HG03060 (cell line): ENCODE measurements around the gene C1R.

Experiments
- ATAC-seq: cut with Tn5 transposase; IDR thresholded peaks from one replicate; pipeline ENCODE4 v1.9.1; 2021; ENCODE audit warnings: low read depth, moderate number of reproducible peaks; ENCODE audit not compliant: unreplicated experiment

C1R gene

DNA sequence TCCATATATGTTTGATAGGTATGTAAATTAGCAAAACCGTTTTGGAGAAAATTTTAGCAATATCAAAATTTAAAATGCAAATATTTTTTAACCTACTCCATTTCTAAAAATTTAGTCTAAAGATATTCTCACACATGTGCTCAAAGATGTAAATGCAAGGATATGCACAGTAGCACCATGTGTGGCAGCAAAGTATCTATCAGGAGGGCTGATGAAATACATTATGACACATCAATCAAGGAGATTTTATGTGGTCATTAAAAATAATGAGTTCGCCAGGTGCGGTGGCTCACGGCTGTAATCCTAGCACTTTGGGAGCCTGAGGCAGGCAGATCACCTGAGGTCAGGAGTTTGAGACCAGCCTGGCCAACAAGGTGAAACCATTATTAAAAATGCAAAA, 8.0 kb upstream of the C1R start:
- no peak for ATAC-seq

DNA sequence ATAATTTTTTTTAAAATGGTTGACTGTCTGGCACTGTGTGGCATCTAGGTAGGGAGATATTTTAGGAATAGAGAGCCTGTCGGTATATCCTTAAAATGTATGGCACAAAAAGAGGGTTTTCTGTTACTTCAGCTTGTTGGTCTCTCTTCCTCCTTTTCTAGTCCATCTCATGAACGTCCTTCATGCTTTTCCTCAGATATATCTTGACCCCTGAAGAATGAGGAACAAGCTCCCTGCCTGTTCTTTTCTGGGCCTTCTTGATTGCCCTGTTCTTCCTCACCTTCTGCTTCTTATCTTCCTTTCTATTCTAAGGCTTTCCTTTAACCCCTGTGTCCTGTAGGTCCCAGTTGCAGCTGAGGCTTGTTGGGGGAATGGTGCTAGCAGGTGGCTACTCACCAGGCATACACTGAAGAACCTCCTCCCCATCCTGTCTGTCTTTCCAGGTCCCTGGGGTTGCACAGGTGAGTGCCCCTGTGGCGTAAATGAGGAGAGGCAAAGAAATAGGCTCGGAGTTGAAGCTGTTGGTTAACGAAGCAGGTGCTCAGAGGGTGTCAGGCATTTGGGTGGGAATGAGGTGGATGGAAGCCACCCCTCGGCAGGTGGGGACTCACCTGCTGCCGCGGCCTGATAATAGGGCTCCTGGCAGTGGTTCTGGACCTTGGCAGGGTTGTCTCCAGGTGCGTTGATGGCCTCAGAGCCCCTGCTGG, 7.2 kb upstream of the C1R start:
- ATAC-seq = no peak

GRCh38 chr12:7096979-7097378, 4.7 kb upstream of the C1R start:
- no peak for ATAC-seq

DNA sequence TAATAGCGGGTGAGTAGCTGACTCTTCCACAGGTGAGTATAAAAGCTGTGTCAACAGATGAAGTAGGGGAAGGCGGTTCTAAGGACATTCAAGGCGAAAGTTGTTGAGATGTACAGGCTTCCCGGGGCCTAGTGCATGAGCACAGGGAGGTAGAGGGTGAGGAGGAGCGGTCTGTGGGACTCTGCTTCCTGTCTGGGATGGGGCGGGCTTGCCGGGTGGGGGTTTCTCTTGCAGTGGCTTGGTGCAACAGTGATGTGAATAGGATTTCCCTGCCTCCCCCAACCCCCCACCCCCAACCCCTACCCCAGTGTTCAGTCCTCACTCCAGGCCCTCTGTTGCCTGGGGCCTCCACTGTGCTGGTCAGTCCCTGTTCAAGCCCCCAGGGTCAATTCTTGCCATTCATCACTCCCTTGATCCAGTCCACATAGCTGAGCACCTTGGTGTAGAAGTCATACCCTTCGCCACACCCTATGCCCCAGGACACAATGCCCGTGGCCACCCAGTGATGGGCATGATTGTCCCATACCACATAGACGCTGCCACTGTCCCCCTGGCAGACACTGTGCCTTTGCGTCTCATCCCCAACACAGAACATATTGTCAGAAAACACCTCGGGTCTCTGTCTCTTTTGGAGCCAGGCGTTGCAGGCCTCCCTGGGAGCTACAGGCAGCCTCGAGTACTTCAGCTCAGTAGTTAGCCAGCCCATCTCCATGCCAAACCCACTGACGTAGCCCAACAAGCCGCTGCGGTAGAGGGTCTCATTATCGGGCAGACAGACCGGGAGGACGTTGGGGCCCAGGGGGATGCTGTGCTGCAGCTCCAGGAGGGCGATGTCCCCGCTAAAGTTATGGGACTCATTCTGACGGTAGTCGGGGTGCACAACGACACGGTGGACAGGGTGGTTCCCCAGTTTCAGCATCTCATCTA, 4.0 kb upstream of the C1R start:
- ATAC-seq = no peak

- no peak for ATAC-seq
Measured at GRCh38 chr12:7093892-7094291, 1.6 kb upstream of the C1R start.

DNA sequence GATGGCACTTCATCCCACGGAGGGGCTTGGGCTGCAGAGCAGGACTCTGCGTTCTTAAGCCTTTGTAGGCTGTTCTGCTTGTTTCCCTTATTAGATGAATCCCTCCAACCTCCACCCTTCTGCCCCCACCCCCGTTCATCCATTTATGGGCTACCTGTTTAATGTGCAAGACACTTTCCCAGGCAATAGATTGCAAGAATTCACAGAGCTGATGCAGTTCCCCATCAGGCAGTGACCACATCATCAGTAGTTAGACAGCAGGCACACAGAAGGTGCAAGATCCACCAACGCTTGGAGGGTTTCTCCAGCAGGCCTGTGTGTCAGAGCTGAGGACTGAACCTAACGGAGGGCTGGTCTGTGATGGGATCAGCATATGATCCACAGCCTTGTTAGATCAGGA, 1.2 kb upstream of the C1R start:
- no peak for ATAC-seq

DNA sequence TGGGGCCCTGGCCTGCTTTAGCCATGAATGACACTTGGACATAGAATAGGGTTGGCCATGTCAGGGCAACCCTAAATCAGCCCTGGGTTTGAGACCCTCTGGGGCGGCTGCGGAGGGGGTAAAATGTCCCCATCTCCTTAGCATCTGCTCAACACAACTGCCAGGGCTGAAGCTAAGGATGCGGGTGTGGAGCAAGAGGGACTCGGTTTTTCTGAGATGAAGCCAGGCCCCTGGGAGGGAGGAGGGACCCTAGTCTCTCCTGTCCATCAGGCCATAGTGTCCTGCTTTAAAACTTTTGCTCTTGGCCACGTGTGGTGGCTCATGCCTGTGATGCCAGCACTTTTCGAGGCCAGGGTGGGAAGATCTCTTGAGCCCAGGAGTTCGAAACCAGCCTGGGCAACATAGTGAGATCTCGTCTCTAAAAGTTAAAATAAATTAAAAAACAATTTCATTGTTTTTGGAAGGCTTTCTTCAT, 778 bp upstream of the C1R start:
- ATAC-seq = no peak

- ATAC-seq = no peak
Measured at GRCh38 chr12:7091660-7092228, 501 bp downstream of the C1R start.

DNA sequence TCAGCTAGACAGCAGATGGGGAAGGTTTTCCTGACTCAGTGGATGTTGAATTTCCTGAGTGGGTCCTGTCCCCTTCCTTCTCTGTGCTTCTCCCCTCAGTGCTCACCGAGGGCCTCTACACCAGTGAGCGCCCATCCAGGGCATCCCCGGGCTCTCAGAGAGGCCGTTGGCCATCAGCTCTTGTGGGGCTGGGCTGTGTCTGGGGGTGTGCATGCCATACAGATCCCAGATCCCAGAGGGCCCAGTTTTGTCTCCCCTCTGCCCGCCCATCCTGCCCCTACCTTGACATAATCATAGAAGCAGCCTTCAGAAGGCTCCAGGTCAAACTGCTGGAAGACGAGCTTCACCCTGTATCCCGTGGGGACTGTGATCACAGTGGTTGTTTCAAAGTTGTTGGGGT, 1.1 kb downstream of the C1R start:
- no peak for ATAC-seq

GRCh38 chr12:7090222-7090998, 1.8 kb downstream of the C1R start:
- ATAC-seq = no peak

GRCh38 chr12:7089196-7089871, 2.9 kb downstream of the C1R start:
- ATAC-seq = no peak

- ATAC-seq = no peak
Measured at GRCh38 chr12:7083125-7083524, 9.1 kb downstream of the C1R start.

DNA sequence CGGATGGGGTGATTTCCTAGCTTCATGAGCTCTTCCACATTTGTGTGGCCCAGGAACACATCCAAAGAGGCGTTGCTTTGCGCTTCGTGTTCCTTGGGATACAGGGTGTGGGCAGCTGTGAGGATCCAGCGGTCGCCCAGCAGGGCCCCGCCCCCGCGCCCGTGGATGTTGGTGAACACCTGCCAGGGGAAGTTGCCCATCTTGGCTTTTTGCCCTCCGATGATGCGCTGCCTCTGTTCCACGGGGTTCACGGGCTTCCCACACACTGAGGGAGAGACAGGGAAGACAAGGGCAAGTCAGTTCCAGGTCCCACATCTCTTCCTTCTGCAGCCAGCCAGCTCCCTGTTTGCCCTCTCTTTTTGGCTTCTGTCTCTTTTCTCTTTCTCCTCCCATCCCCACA, 11.2 kb downstream of the C1R start:
- ATAC-seq = no peak

GRCh38 chr12:7079826-7080125, 12.5 kb downstream of the C1R start:
- no peak for ATAC-seq

DNA sequence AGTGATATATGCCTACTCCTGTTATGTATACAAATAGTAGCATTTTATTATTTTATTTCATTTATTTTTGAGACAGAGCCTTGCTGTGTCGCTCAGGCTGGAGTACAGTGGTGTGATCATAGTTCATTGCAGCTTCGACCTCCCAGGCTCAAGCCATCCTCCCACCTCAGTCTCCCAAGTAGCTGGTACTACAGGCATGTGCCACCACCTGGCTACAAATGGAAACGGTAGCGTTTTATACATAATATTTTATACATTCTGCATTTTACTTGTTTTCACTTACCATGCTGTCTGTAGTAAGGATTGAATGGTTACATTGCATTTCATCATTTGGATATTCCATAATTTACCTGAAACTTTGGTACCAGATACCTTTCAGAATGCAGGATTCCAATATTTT, 14.1 kb downstream of the C1R start:
- ATAC-seq = no peak

GRCh38 chr12:7076493-7076892, 15.8 kb downstream of the C1R start:
- no peak for ATAC-seq

DNA sequence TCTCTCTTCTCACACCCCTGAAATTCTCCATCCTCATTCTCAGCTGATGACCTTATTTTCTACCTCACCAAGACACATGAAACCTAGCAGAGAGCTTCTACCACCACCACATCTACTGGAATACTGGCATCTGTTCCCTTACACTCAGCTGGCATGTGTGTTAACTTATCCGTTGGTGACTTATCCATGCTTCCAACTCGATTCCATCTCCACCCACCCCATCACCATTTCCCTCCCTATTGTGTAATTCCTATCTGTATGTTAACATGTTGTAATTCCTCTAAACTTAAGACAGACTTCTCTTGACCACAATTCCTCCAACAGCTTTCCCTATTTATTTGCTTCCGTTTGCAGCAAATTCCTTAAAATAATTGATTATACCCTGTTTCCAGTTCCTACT, 16.3 kb downstream of the C1R start:
- no peak for ATAC-seq

GRCh38 chr12:7075518-7075917, 16.7 kb downstream of the C1R start:
- no peak for ATAC-seq

DNA sequence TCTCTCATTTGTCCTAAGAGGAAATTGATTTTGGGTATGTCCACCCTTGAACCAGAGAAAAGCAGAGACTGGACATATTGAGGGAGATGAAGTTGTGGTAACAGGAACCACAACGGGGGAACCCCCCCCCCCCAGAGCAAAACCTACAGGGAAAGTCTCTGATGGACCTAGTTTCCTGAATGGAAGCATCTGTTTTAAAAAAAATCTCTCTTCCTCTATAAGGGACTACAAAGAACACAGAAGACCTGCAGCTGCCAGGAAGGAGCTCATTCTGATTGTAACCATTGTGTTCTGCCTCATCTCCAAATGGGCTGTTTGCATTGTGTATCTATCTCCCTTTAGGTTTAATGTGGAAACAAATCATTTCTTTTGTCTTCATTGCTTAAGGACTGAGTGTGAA, 18.3 kb downstream of the C1R start:
- no peak for ATAC-seq

GRCh38 chr12:7072554-7072953, 19.7 kb downstream of the C1R start:
- no peak for ATAC-seq
